Measurements from ENCODE around the gene ASCC3.
A peak's percentile ranks its signal among the peaks of the same experiment; 100 is the strongest.
"Not testable (repeated sequence)": the region's sequence is repeated elsewhere in the genome, so short reads cannot be mapped to it uniquely, and the experiment has no call there.

The ASCC3 gene

GRCh38 chr6:100880853-100881706 lies at the start of gene ASCC3:
Gene ASCC3 (minus strand): TSS chr6:100881329. CDS start chr6:100867997, 13,332 bp downstream.
- peak; percentile 70 for FAIRE-seq
- DNase-seq (ENCODE audit: low spot score), result peak; percentile 84

GRCh38 chr6:100925749-100926148 lies 44.6 kb upstream of the ASCC3 start:
- no peak for FAIRE-seq
- DNase-seq (ENCODE audit: low spot score), result no peak

GRCh38 chr6:100924534-100925227 lies 43.6 kb upstream of the ASCC3 start:
- DNase-seq (ENCODE audit: low spot score) (no peak), FAIRE-seq (no peak)

- no peak for DNase-seq (ENCODE audit: low spot score)
- FAIRE-seq, result no peak
Observed at GRCh38 chr6:100923481-100924165, 42.5 kb upstream of the ASCC3 start.

GRCh38 chr6:100920028-100920605 lies 39.0 kb upstream of the ASCC3 start:
- FAIRE-seq, result no peak
- DNase-seq (ENCODE audit: low spot score), result no peak

GRCh38 chr6:100918152-100918551 lies 37.0 kb upstream of the ASCC3 start:
- DNase-seq (ENCODE audit: low spot score) (no peak), FAIRE-seq (no peak)

GRCh38 chr6:100915876-100916275 lies 34.7 kb upstream of the ASCC3 start:
- DNase-seq (ENCODE audit: low spot score), result no peak
- no peak for FAIRE-seq

GRCh38 chr6:100913400-100914276 lies 32.5 kb upstream of the ASCC3 start:
- FAIRE-seq, result no peak
- no peak for DNase-seq (ENCODE audit: low spot score)

GRCh38 chr6:100906325-100906724 lies 25.2 kb upstream of the ASCC3 start:
- DNase-seq (ENCODE audit: low spot score) (no peak), FAIRE-seq (no peak)

- DNase-seq (ENCODE audit: low spot score) (no peak), FAIRE-seq (no peak)
Observed at GRCh38 chr6:100905067-100905466, 23.9 kb upstream of the ASCC3 start.

- no peak for DNase-seq (ENCODE audit: low spot score)
- no peak for FAIRE-seq
Observed at GRCh38 chr6:100904316-100904715, 23.2 kb upstream of the ASCC3 start.

- DNase-seq (ENCODE audit: low spot score) (no peak), FAIRE-seq (no peak)
Observed at GRCh38 chr6:100901582-100901981, 20.5 kb upstream of the ASCC3 start.

GRCh38 chr6:100899202-100899601 lies 18.1 kb upstream of the ASCC3 start:
- no peak for FAIRE-seq
- no peak for DNase-seq (ENCODE audit: low spot score)

- DNase-seq (ENCODE audit: low spot score) (no peak), FAIRE-seq (no peak)
Observed at GRCh38 chr6:100897671-100898070, 16.5 kb upstream of the ASCC3 start.

GRCh38 chr6:100893743-100894142 lies 12.6 kb upstream of the ASCC3 start:
- no peak for FAIRE-seq
- no peak for DNase-seq (ENCODE audit: low spot score)

- FAIRE-seq (no peak), DNase-seq (ENCODE audit: low spot score) (no peak)
Observed at GRCh38 chr6:100892693-100893092, 11.6 kb upstream of the ASCC3 start.

GRCh38 chr6:100892116-100892515 lies 11.0 kb upstream of the ASCC3 start:
- FAIRE-seq (no peak), DNase-seq (ENCODE audit: low spot score) (no peak)

- no peak for FAIRE-seq
- DNase-seq (ENCODE audit: low spot score), result no peak
Observed at GRCh38 chr6:100891079-100891478, 9.9 kb upstream of the ASCC3 start.

- not testable (repeated sequence) for FAIRE-seq; DNase-seq (ENCODE audit: low spot score)
Observed at GRCh38 chr6:100890646-100891045, 9.5 kb upstream of the ASCC3 start.

GRCh38 chr6:100889351-100889750 lies 8.2 kb upstream of the ASCC3 start:
- DNase-seq (ENCODE audit: low spot score) (no peak), FAIRE-seq (peak; percentile 61)

- FAIRE-seq (no peak), DNase-seq (ENCODE audit: low spot score) (no peak)
Observed at GRCh38 chr6:100886076-100886475, 4.9 kb upstream of the ASCC3 start.
